GM23338 (cell line): ENCODE measurements around the gene VAV3. TPM values are rescaled to one million over a fixed set of nuclear protein-coding genes. Genes with fewer than 3 reads are reported as not detected.

Source experiments
- ATAC-seq: fragments of 200-7000 bp; cut with Tn5 transposase; 3 replicates; pipeline ENCODE4 v1.9.1; 2020
- DNase-seq: peaks from one replicate; pipeline ENCODE4 v3.0.0-alpha.2; 2015; ENCODE audit warnings: low spot score
- H2AFZ ChIP-seq: fragments of 200-600 bp; sonication (generic); 2 replicates; pipeline ENCODE4 v1.8.0; 2016; ENCODE audit warnings: antibody characterized with exemption, mild to moderate bottlenecking, moderate library complexity
- H3F3A ChIP-seq: fragments of 200-600 bp; sonication (generic); replicated peaks from 2 replicates; pipeline ENCODE4 v1.8.0; 2017; ENCODE audit warnings: antibody characterized with exemption, mixed run types, low read depth
- H3K27ac ChIP-seq: fragments of 200-600 bp; sonication (generic); 2 replicates; pipeline ENCODE4 v1.6.1; 2016; ENCODE audit warnings: low read depth
- H3K27me3 ChIP-seq: fragments of 200-600 bp; sonication (generic); 2 replicates; pipeline ENCODE4 v1.8.0; 2016; ENCODE audit warnings: mild to moderate bottlenecking, mixed run types, moderate library complexity; ENCODE audit not compliant: insufficient read depth
- H3K36me3 ChIP-seq: fragments of 200-600 bp; sonication (generic); 2 replicates; pipeline ENCODE4 v1.8.0; 2016; ENCODE audit warnings: mild to moderate bottlenecking; ENCODE audit not compliant: insufficient read depth
- H3K4me1 ChIP-seq: fragments of 200-600 bp; sonication (generic); 2 replicates; pipeline ENCODE4 v1.8.0; 2016; ENCODE audit warnings: mild to moderate bottlenecking, moderate library complexity; ENCODE audit not compliant: insufficient read depth
- H3K4me2 ChIP-seq: fragments of 200-600 bp; sonication (generic); 2 replicates; pipeline ENCODE4 v1.7.1; 2017; ENCODE audit warnings: mixed run types
- H3K4me3 ChIP-seq: fragments of 200-600 bp; sonication (generic); 2 replicates; pipeline ENCODE4 v1.6.1; 2016; ENCODE audit warnings: mixed run types
- H3K79me2 ChIP-seq: fragments of 200-600 bp; sonication (generic); replicated peaks from 2 replicates; pipeline ENCODE4 v1.8.0; 2017; ENCODE audit warnings: mild to moderate bottlenecking; ENCODE audit not compliant: insufficient read depth
- H3K9me2 ChIP-seq: fragments of 200-600 bp; sonication (generic); 2 replicates; pipeline ENCODE4 v1.8.0; 2017; ENCODE audit not compliant: insufficient read depth
- H4K20me1 ChIP-seq: fragments of 200-600 bp; sonication (generic); replicated peaks from 2 replicates; pipeline ENCODE4 v1.8.0; 2017; ENCODE audit warnings: mild to moderate bottlenecking; ENCODE audit not compliant: insufficient read depth
- H3K27ac Mint-ChIP-seq: 2 replicates; pipeline ENCODE4 v1.8.0; 2020; ENCODE audit warnings: inconsistent platforms, mild to moderate bottlenecking, moderate library complexity, mixed read lengths
- H3K27me3 Mint-ChIP-seq: 3 replicates; pipeline ENCODE4 v1.8.0; 2022; ENCODE audit warnings: low read depth, mild to moderate bottlenecking, moderate library complexity, mixed read lengths, inconsistent platforms; ENCODE audit not compliant: insufficient read depth, poor library complexity
- H3K36me3 Mint-ChIP-seq: 3 replicates; pipeline ENCODE4 v1.8.0; 2021; ENCODE audit warnings: low read depth, mild to moderate bottlenecking, inconsistent platforms, moderate library complexity, mixed read lengths
- H3K4me1 Mint-ChIP-seq: 3 replicates; pipeline ENCODE4 v1.8.0; 2020; ENCODE audit warnings: mild to moderate bottlenecking, inconsistent platforms, mixed read lengths
- H3K4me3 Mint-ChIP-seq: 3 replicates; pipeline ENCODE4 v1.8.0; 2021; ENCODE audit warnings: moderate library complexity, mild to moderate bottlenecking, inconsistent platforms, mixed read lengths
- H3K9me3 Mint-ChIP-seq: 3 replicates; pipeline ENCODE4 v1.8.0; 2020; ENCODE audit warnings: moderate library complexity, mild to moderate bottlenecking, inconsistent platforms, mixed read lengths
- JUNB ChIP-seq: IDR thresholded peaks from one replicate; pipeline ENCODE4 v1.6.1; 2016; ENCODE audit warnings: antibody characterized with exemption; ENCODE audit not compliant: unreplicated experiment
- polyA plus RNA-seq: library from polyadenylated mRNA; unstranded; fragments of >200 nt; fragmentation: Nextera tagmentation; extraction: Ambion mirVana; gene quantifications from 2 replicates; pipeline ENCODE4 v1.2.1, GENCODE V29; 2016
- total RNA-seq: library from RNA; depleted of rRNA; stranded (reverse); fragments of >200 nt; shearing (Covaris generic); gene quantifications from 2 replicates; pipeline ENCODE4 v1.2.3, GENCODE V29; 2014
- TF ChIP-seq, protein P1 (sequence below): fragments of 250-450 bp; sonication (Bioruptor Pico); IDR thresholded peaks from 2 replicates; pipeline ENCODE4 v1.5.0; 2020; ENCODE audit warnings: mild to moderate bottlenecking, moderate library complexity
- TF ChIP-seq, protein P2 (sequence below): IDR thresholded peaks from 2 replicates; pipeline ENCODE4 v1.6.1; 2016; ENCODE audit warnings: antibody characterized with exemption

Gene VAV3
- total and polyA plus RNA-seq, 2 experiments from 2014 or later, result 3.0 to 11.3 TPM

- TF ChIP-seq, protein P1, sequence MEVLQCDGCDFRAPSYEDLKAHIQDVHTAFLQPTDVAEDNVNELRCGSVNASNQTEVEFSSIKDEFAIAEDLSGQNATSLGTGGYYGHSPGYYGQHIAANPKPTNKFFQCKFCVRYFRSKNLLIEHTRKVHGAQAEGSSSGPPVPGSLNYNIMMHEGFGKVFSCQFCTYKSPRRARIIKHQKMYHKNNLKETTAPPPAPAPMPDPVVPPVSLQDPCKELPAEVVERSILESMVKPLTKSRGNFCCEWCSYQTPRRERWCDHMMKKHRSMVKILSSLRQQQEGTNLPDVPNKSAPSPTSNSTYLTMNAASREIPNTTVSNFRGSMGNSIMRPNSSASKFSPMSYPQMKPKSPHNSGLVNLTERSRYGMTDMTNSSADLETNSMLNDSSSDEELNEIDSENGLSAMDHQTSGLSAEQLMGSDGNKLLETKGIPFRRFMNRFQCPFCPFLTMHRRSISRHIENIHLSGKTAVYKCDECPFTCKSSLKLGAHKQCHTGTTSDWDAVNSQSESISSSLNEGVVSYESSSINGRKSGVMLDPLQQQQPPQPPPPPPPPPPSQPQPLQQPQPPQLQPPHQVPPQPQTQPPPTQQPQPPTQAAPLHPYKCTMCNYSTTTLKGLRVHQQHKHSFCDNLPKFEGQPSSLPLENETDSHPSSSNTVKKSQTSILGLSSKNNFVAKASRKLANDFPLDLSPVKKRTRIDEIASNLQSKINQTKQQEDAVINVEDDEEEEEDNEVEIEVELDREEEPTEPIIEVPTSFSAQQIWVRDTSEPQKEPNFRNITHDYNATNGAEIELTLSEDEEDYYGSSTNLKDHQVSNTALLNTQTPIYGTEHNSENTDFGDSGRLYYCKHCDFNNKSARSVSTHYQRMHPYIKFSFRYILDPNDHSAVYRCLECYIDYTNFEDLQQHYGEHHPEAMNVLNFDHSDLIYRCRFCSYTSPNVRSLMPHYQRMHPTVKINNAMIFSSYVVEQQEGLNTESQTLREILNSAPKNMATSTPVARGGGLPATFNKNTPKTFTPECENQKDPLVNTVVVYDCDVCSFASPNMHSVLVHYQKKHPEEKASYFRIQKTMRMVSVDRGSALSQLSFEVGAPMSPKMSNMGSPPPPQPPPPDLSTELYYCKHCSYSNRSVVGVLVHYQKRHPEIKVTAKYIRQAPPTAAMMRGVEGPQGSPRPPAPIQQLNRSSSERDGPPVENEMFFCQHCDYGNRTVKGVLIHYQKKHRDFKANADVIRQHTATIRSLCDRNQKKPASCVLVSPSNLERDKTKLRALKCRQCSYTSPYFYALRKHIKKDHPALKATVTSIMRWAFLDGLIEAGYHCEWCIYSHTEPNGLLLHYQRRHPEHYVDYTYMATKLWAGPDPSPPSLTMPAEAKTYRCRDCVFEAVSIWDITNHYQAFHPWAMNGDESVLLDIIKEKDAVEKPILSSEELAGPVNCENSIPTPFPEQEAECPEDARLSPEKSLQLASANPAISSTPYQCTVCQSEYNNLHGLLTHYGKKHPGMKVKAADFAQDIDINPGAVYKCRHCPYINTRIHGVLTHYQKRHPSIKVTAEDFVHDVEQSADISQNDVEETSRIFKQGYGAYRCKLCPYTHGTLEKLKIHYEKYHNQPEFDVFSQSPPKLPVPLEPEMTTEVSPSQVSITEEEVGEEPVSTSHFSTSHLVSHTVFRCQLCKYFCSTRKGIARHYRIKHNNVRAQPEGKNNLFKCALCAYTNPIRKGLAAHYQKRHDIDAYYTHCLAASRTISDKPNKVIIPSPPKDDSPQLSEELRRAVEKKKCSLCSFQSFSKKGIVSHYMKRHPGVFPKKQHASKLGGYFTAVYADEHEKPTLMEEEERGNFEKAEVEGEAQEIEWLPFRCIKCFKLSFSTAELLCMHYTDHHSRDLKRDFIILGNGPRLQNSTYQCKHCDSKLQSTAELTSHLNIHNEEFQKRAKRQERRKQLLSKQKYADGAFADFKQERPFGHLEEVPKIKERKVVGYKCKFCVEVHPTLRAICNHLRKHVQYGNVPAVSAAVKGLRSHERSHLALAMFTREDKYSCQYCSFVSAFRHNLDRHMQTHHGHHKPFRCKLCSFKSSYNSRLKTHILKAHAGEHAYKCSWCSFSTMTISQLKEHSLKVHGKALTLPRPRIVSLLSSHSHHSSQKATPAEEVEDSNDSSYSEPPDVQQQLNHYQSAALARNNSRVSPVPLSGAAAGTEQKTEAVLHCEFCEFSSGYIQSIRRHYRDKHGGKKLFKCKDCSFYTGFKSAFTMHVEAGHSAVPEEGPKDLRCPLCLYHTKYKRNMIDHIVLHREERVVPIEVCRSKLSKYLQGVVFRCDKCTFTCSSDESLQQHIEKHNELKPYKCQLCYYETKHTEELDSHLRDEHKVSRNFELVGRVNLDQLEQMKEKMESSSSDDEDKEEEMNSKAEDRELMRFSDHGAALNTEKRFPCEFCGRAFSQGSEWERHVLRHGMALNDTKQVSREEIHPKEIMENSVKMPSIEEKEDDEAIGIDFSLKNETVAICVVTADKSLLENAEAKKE (CRISPR knock-in tag), result no peak
- no peak for TF ChIP-seq JUNB
These were observed 85.1 kb downstream of the VAV3 start (continued) for GRCh38 chr1:107879927-107880326.

DNA sequence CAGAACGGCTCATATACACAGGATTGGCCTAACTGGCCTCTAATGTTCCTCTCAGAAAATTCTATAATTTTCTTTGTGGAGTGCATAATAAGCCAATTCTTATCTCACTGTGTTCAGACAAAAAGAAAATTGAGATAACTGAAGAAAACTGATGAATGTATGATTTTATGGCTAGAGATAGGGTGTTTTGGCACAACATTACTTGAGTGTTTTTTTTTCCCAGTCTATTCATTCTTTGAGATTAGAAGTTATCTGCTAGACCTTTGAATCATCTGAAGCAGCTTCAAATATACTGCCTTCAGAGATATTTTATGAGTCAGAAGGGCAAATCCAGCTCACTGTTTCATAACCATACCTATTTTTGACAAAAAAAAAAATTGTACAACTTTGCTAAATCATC lies 85.6 kb downstream of the VAV3 start:
- H3K27ac ChIP-seq, result no peak overlapping the region
- no peaks in the 10 kb centered on the region for H3K27me3 Mint-ChIP-seq
- H3K27me3 ChIP-seq, result no peaks in the 10 kb centered on the region
- TF ChIP-seq, protein P2, sequence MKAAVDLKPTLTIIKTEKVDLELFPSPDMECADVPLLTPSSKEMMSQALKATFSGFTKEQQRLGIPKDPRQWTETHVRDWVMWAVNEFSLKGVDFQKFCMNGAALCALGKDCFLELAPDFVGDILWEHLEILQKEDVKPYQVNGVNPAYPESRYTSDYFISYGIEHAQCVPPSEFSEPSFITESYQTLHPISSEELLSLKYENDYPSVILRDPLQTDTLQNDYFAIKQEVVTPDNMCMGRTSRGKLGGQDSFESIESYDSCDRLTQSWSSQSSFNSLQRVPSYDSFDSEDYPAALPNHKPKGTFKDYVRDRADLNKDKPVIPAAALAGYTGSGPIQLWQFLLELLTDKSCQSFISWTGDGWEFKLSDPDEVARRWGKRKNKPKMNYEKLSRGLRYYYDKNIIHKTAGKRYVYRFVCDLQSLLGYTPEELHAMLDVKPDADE, result no peak
- peaks cover 30% of the 10 kb centered on the region for H3K4me1 Mint-ChIP-seq
- no peaks in the 10 kb centered on the region for H3F3A ChIP-seq
- H2AFZ ChIP-seq, result no peak overlapping the region
- 0 out of 2 replicates have a peak, but pooled peaks cover 4% of the 10 kb centered on the region for H3K9me2 ChIP-seq
- no peak overlapping the region for H3K27ac Mint-ChIP-seq
- H4K20me1 ChIP-seq, result no peaks in the 10 kb centered on the region
- H3K36me3 Mint-ChIP-seq, result no peaks in the 10 kb centered on the region
- H3K36me3 ChIP-seq, result no peaks in the 10 kb centered on the region
- H3K4me1 ChIP-seq, result peaks cover 12% of the 10 kb centered on the region
- H3K4me3 Mint-ChIP-seq, result no peak overlapping the region
- no peak overlapping the region for H3K4me3 ChIP-seq
- DNase-seq, result no peak
- H3K4me2 ChIP-seq, result no peak overlapping the region
- no peaks in the 10 kb centered on the region for H3K79me2 ChIP-seq
- no peaks in the 10 kb centered on the region for H3K9me3 Mint-ChIP-seq
- no peak for ATAC-seq
